Measurements from ENCODE around the gene SLK. TPM values are rescaled to one million over a fixed set of nuclear protein-coding genes. Genes with fewer than 3 reads are reported as not detected.

The SLK gene
- total and polyA plus RNA-seq, 10 donors: 5.6 to 47.4 (median 32.8) TPM

GRCh38 chr10:103923502-103923901, 43.4 kb upstream of the SLK start:
- no peak for TF ChIP-seq POLR2AphosphoS5 (IDR thresholded peaks at IDR 0.05)
- TF ChIP-seq CTCF (IDR thresholded peaks at IDR 0.05 in 8 of 11, conservative IDR thresholded peaks at IDR 0.05 in 3 of 11): no peak
- TF ChIP-seq POLR2A (IDR thresholded peaks at IDR 0.05): no peak
- no peak overlapping the region for H3K4me3 ChIP-seq
- no peaks in the 10 kb centered on the region for H3K27me3 ChIP-seq (replicated peaks in 1 of 7)
- no peaks in the 10 kb centered on the region for H3K9me3 ChIP-seq
- H3K4me1 ChIP-seq: peaks cover 0 to 8% (median 6%) of the 10 kb centered on the region in 6 donors
- intact Hi-C loops (cut with DNase I; ENCODE audit: low total_unique reads): no loop called here
- 63 to 81% (median 76%) methylated on average over 3 of the region's 3 CpGs for WGBS, 5 donors
- DNase-seq: no peak
- H3K36me3 ChIP-seq: no peaks in the 10 kb centered on the region
- H3K27ac ChIP-seq: no peak overlapping the region

GRCh38 chr10:103925591-103925990, 41.3 kb upstream of the SLK start:
- no peak for DNase-seq
- WGBS, 5 donors: 90 to 100% (median 100%) methylated on average over 1 of the region's 1 CpG
- Histone ChIP-seq H3K4me1 (no peaks in the 10 kb centered on the region), H3K4me3 (no peak overlapping the region), H3K36me3 (no peaks in the 10 kb centered on the region), H3K9me3 (no peaks in the 10 kb centered on the region), H3K27me3 (replicated peaks in 1 of 7) (no peaks in the 10 kb centered on the region), H3K27ac (no peak overlapping the region)
- intact Hi-C loops (cut with DNase I; ENCODE audit: low total_unique reads): no loop called here
- TF ChIP-seq POLR2A (IDR thresholded peaks at IDR 0.05) (no peak), POLR2AphosphoS5 (IDR thresholded peaks at IDR 0.05) (no peak), CTCF (IDR thresholded peaks at IDR 0.05 in 8 of 11, conservative IDR thresholded peaks at IDR 0.05 in 3 of 11) (no peak)

- no peak for DNase-seq
- H3K4me3 ChIP-seq: no peak overlapping the region
- no peaks in the 10 kb centered on the region for H3K4me1 ChIP-seq
- no peaks in the 10 kb centered on the region for H3K9me3 ChIP-seq
- no peak for TF ChIP-seq POLR2AphosphoS5 (IDR thresholded peaks at IDR 0.05)
- TF ChIP-seq CTCF (IDR thresholded peaks at IDR 0.05 in 8 of 11, conservative IDR thresholded peaks at IDR 0.05 in 3 of 11): no peak
- no peak for TF ChIP-seq POLR2A (IDR thresholded peaks at IDR 0.05)
- 66 to 83% (median 78%) methylated on average over 2 of the region's 2 CpGs for whole genome bisulfite sequencing, 5 donors
- H3K36me3 ChIP-seq: no peaks in the 10 kb centered on the region
- H3K27ac ChIP-seq: no peak overlapping the region
- no peaks in the 10 kb centered on the region for H3K27me3 ChIP-seq (replicated peaks in 1 of 7)
- intact Hi-C loops (cut with DNase I; ENCODE audit: low total_unique reads): no loop called here
These were observed 40.1 kb upstream of the SLK start for GRCh38 chr10:103926722-103927319.

GRCh38 chr10:103928784-103929183, 38.2 kb upstream of the SLK start:
- Histone ChIP-seq H3K9me3 (no peaks in the 10 kb centered on the region), H3K4me3 (no peak overlapping the region), H3K4me1 (no peaks in the 10 kb centered on the region), H3K36me3 (no peaks in the 10 kb centered on the region), H3K27me3 (replicated peaks in 1 of 7) (no peaks in the 10 kb centered on the region), H3K27ac (no peak overlapping the region)
- no peak for DNase-seq
- WGBS, 5 donors: 87 to 95% (median 94%) methylated on average over 6 of the region's 6 CpGs
- intact Hi-C loops (cut with DNase I; ENCODE audit: low total_unique reads): no loop called here
- TF ChIP-seq POLR2A (IDR thresholded peaks at IDR 0.05): no peak
- TF ChIP-seq CTCF (IDR thresholded peaks at IDR 0.05 in 8 of 11, conservative IDR thresholded peaks at IDR 0.05 in 3 of 11): no peak
- no peak for TF ChIP-seq POLR2AphosphoS5 (IDR thresholded peaks at IDR 0.05)
